GM23248 (cell line): ENCODE data around the gene ZNF521.

Experiments
- EZH2 ChIP-seq: fragments of 200-600 bp; sonication (generic); IDR thresholded peaks from 2 replicates; pipeline ENCODE4 v1.6.1; 2018; ENCODE audit warnings: antibody characterized with exemption, mild to moderate bottlenecking; ENCODE audit not compliant: insufficient read depth, poor library complexity, severe bottlenecking
- EZH2phosphoT487 ChIP-seq: fragments of 200-600 bp; sonication (generic); IDR thresholded peaks from 2 replicates; pipeline ENCODE4 v1.6.1; 2018; ENCODE audit warnings: antibody characterized with exemption, moderate library complexity, mild to moderate bottlenecking, low read depth; ENCODE audit not compliant: insufficient read depth

GRCh38 chr18:25314838-25315190 lies 37.2 kb downstream of the ZNF521 start:
- TF ChIP-seq EZH2phosphoT487 (no peak), EZH2 (no peak)
